ENCODE measurements around the gene RPL10. TPM values are rescaled to one million over a fixed set of nuclear protein-coding genes. Genes with fewer than 3 reads are reported as not detected.
A peak's percentile ranks its signal among the peaks of the same experiment; 100 is the strongest.

RPL10 gene
- total and polyA plus RNA-seq, 2 of the 13 experiments (the other 11 are each of a cell fraction or from before 2014, with no cell fraction given), result 2,381 to 4,713 TPM

DNA sequence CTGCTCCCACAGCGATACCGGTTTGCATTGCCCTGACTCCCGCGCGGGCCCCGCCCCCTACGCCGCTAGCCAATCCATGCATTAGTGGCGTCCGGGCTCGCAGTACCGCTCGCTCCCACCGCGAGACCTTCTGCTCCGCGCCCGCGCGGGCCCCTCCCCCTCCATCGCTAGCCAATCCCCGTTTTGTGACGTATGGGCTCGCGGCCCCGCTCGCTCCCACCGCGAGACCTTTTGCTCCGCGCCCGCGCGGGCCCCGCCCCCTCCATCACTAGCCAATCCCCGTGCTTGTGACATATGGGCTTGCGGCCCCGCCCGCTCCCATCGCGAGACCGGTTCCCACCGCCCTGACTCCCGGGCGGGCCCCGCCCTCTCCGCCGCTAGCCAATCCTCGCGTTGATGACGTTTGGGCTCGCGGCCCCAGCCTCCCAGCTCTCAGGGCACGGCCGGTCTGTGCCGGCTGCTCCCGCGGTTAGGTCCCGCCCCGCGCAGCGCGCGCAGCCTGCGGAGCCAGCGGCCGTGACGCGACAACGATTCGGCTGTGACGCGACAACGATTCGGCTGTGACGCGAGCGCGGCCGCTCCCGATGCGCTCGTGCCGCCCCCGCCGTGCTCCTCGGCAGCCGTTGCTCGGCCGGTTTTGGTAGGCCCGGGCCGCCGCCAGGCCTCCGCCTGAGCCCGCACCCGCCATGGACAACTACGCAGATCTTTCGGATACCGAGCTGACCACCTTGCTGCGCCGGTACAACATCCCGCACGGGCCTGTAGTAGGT, 19.2 kb upstream of the RPL10 start, which contains the start of gene EMD (continued):
- TF ChIP-seq ATF6 (CRISPR knock-in tag; conservative IDR thresholded peaks at IDR 0.05) (no peak), ZBTB42 (CRISPR knock-in tag; IDR thresholded peaks at IDR 0.05) (no peak), ATF1 (CRISPR knock-in tag; IDR thresholded peaks at IDR 0.05) (peak; percentile 60; the same call in 1 of the 2 replicates), ZNF121 (CRISPR knock-in tag; IDR thresholded peaks at IDR 0.05) (no peak), KAT2B (IDR thresholded peaks at IDR 0.05; ENCODE audit: borderline replicate concordance, low read depth, low read length) (no peak), ATF7-NPFF (CRISPR knock-in tag; IDR thresholded peaks at IDR 0.05; ENCODE audit: low read depth) (no peak), DR1 (CRISPR knock-in tag; IDR thresholded peaks at IDR 0.05) (peak; percentile 54; the same call in 1 of the 2 replicates), SRF (IDR thresholded peaks at IDR 0.05; ENCODE audit: low read depth, low read length) (no peak), HCFC1 (IDR thresholded peaks at IDR 0.05; ENCODE audit: low read depth, low read length) (peak; percentile 15; the same call in 1 of the 2 replicates), ZNF383 (CRISPR knock-in tag; IDR thresholded peaks at IDR 0.05; ENCODE audit: borderline replicate concordance) (no peak), ZNF468 (CRISPR knock-in tag; IDR thresholded peaks at IDR 0.05) (no peak), ZNF225 (CRISPR knock-in tag; IDR thresholded peaks at IDR 0.05) (no peak), IKZF5 (CRISPR knock-in tag; IDR thresholded peaks at IDR 0.05) (no peak), SIN3A (IDR thresholded peaks at IDR 0.05; ENCODE audit: borderline replicate concordance, low read depth, low read length) (0 out of 2 replicates have a peak, but pooled peaks have one; percentile 47), ZFY (CRISPR knock-in tag; IDR thresholded peaks at IDR 0.05) (peak; percentile 81), KDM6A (CRISPR knock-in tag; IDR thresholded peaks at IDR 0.05; ENCODE audit: low read depth) (no peak), ZNF3 (CRISPR knock-in tag; IDR thresholded peaks at IDR 0.05) (no peak), HMG20A (CRISPR knock-in tag; IDR thresholded peaks at IDR 0.05; ENCODE audit: borderline replicate concordance) (no peak), ZNF670 (CRISPR knock-in tag; IDR thresholded peaks at IDR 0.05; ENCODE audit: borderline replicate concordance) (0 out of 2 replicates have a peak, but pooled peaks have one; percentile 11), SIN3B (IDR thresholded peaks at IDR 0.05; ENCODE audit: low read length) (no peak), MAF1 (CRISPR knock-in tag; IDR thresholded peaks at IDR 0.05; ENCODE audit: borderline replicate concordance) (no peak), ETV5 (CRISPR knock-in tag; IDR thresholded peaks at IDR 0.05; ENCODE audit: borderline replicate concordance) (no peak), FOXP1 (IDR thresholded peaks at IDR 0.05) (no peak), FOXP1 (CRISPR knock-in tag; IDR thresholded peaks at IDR 0.05) (no peak), ZFX (CRISPR knock-in tag; IDR thresholded peaks at IDR 0.05; ENCODE audit: low read depth) (peak; percentile 81)
- TF ChIP-seq, protein P1, sequence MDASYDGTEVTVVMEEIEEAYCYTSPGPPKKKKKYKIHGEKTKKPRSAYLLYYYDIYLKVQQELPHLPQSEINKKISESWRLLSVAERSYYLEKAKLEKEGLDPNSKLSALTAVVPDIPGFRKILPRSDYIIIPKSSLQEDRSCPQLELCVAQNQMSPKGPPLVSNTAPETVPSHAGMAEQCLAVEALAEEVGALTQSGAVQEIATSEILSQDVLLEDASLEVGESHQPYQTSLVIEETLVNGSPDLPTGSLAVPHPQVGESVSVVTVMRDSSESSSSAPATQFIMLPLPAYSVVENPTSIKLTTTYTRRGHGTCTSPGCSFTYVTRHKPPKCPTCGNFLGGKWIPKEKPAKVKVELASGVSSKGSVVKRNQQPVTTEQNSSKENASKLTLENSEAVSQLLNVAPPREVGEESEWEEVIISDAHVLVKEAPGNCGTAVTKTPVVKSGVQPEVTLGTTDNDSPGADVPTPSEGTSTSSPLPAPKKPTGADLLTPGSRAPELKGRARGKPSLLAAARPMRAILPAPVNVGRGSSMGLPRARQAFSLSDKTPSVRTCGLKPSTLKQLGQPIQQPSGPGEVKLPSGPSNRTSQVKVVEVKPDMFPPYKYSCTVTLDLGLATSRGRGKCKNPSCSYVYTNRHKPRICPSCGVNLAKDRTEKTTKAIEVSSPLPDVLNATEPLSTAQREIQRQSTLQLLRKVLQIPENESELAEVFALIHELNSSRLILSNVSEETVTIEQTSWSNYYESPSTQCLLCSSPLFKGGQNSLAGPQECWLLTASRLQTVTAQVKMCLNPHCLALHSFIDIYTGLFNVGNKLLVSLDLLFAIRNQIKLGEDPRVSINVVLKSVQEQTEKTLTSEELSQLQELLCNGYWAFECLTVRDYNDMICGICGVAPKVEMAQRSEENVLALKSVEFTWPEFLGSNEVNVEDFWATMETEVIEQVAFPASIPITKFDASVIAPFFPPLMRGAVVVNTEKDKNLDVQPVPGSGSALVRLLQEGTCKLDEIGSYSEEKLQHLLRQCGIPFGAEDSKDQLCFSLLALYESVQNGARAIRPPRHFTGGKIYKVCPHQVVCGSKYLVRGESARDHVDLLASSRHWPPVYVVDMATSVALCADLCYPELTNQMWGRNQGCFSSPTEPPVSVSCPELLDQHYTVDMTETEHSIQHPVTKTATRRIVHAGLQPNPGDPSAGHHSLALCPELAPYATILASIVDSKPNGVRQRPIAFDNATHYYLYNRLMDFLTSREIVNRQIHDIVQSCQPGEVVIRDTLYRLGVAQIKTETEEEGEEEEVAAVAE (CRISPR knock-in tag; IDR thresholded peaks at IDR 0.05; ENCODE audit: borderline replicate concordance), result no peak

All from HepG2 (cell line).